GM19099 (cell line): ENCODE results near the gene DENND1A.

Experiments used
- POLR2A ChIP-seq: IDR thresholded peaks from 3 replicates; pipeline ENCODE4 v1.6.1; 2011; ENCODE audit warnings: low read depth; ENCODE audit not compliant: insufficient read length; ENCODE audit errors: extremely low read depth

DENND1A gene

GRCh38 chr9:123423311-123423640 lies 506.6 kb downstream of the DENND1A start:
- no peak for TF ChIP-seq POLR2A

GRCh38 chr9:123422635-123423310 lies 507.2 kb downstream of the DENND1A start:
- TF ChIP-seq POLR2A, result no peak

GRCh38 chr9:123421801-123422455 lies 508.0 kb downstream of the DENND1A start:
- no peak for TF ChIP-seq POLR2A

- no peak for TF ChIP-seq POLR2A
Observed at GRCh38 chr9:123421186-123421585, 508.7 kb downstream of the DENND1A start.

DNA sequence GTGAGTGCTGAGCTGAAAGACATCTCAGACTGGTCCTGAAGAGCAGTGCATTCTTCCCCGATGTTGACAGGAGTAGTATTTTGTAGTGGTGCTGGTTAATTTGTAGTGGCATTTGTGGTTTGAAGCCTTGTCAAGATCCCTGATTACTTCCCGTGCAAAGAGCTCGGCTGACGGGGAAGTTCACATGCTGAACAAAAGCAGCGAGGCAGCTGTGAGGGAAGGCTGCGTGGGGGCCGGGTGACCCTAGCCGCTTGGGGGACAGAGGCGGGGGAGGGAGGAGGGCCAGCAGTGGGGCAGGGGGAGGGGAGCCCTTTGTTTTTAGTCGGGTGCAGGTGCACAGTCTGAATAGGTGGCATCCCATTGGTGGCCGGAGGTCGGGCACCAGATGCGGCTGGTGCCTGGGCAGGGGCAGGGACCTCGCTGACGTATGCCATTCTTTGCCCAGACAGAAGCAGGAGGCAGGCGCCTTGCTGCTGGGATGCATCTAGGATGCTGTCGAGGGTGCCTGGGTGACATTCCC lies 509.3 kb downstream of the DENND1A start:
- TF ChIP-seq POLR2A, result no peak

DNA sequence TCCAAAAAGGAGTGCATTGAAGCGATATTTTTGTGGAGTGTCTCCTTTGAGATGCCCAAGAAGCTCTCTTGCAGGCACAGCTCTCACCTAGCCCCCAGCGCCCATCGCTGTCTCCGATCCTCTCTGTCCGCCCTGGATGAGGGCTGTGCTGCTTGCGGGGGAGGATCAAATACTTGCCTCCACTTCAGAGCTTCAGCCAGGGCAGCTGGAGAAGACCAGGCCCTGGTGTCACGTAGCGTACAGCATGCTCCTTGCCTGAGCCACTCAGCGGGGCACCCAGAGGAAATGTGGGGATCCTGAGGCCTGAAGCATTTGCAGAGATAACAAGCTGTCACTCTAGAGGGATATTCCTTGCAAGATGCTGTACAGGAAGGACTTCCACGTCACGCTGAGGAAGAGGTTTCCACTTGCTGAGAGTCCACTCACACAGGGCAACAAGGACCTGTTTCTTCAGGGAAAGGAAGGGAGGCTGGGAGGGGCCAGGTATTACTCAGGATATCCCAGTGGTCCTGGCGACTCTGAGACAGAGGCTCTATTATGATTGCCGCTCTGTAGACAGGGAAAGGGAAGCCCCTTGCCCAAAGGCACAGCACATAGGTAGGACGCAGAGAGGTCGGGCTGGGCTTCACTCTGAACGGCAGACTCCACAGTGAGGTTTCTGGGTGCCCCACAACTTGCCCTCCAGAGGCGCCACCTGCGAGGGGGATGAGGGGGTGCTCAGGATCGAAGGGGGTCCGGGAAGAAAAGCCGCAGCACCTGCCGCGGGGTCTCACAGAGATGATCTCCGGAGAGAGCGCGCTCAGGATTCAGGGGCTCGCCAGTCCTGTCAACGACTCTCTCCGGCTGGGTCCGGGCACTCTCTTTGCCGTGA lies 510.0 kb downstream of the DENND1A start:
- TF ChIP-seq POLR2A, result no peak

GRCh38 chr9:123419091-123419490 lies 510.8 kb downstream of the DENND1A start:
- TF ChIP-seq POLR2A, result no peak

DNA sequence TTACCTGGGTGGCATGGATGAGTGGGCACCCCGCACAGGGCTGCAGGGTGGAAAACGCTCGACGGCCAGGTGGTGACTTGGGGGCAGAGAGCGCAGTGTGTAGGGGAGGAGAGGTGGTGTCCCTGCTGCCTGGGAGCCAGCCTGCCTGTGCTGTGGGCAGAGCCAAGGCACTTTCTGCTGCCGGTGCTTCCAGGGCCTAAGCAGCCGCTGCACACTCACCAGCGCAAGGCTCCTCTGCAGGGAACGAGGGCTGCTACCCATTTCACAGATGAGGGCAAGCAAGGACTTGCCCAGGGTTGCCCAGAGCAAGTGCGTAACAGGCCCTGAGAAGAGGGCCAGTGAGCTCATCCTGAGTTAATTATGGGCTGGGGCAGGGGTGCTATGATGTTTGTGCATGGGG lies 511.4 kb downstream of the DENND1A start:
- no peak for TF ChIP-seq POLR2A

GRCh38 chr9:123418052-123418430 lies 511.9 kb downstream of the DENND1A start:
- no peak for TF ChIP-seq POLR2A

- no peak for TF ChIP-seq POLR2A
Observed at GRCh38 chr9:123417289-123418051, 512.5 kb downstream of the DENND1A start.

DNA sequence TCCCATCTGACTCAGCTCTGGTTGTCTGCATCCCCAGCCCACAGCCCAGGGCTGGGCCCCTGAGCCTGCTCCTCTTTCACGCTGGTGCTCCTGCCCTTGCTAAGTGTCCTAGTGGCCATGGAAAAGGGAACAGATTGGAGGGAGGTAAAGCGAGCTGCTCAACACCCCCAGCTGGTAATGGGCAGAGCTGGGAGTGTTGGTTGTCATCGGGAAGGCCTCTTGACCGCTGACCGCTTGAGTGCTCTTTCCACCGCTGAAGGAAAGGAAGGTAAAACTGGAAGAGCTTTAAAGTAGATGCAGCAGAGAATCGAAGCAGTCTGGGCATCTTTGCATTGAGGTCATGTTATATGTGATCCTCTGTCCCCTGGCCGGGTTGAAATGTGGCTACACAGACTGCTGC lies 513.8 kb downstream of the DENND1A start:
- TF ChIP-seq POLR2A, result no peak

- TF ChIP-seq POLR2A, result no peak
Observed at GRCh38 chr9:123414936-123415930, 514.7 kb downstream of the DENND1A start.

GRCh38 chr9:123414204-123414603 lies 515.7 kb downstream of the DENND1A start:
- no peak for TF ChIP-seq POLR2A
